HAP-1 (cell line): ENCODE results near the gene ZNF652.
"Not testable (repeated sequence)": the region's sequence is repeated elsewhere in the genome, so short reads cannot be mapped to it uniquely, and the experiment has no call there.

Experiments used
- DNase-seq, 2 experiments: peaks; one replicate each; pipeline ENCODE4 v3.0.0-alpha.2; 2016 to 2020; ENCODE audit warnings: low spot score in 2 of 2
- H3K27me3 ChIP-seq: fragments of 250-450 bp; sonication (Bioruptor Pico); 2 replicates; pipeline ENCODE4 v1.5.1; 2020; ENCODE audit warnings: low read depth, mild to moderate bottlenecking, moderate library complexity
- H3K36me3 ChIP-seq: fragments of 250-450 bp; sonication (Bioruptor Pico); replicated peaks from 2 replicates; pipeline ENCODE4 v1.5.1; 2020; ENCODE audit warnings: mild to moderate bottlenecking
- H3K4me1 ChIP-seq: fragments of 250-450 bp; sonication (Bioruptor Pico); 2 replicates; pipeline ENCODE4 v1.5.1; 2020; ENCODE audit warnings: mild to moderate bottlenecking
- H3K4me3 ChIP-seq: fragments of 250-450 bp; sonication (Bioruptor Pico); 2 replicates; pipeline ENCODE4 v1.5.1; 2020; ENCODE audit warnings: mild to moderate bottlenecking, moderate library complexity
- H3K9me3 ChIP-seq: fragments of 250-450 bp; sonication (Bioruptor Pico); 2 replicates; pipeline ENCODE4 v1.5.1; 2020; ENCODE audit warnings: mild to moderate bottlenecking, moderate library complexity
- in situ Hi-C: fragments of 300-500 bp; cut with MboI; formaldehyde crosslinking; loops from 3 replicates; pipeline ENCODE4 v1.14.3; 2020; ENCODE audit warnings: low sequenced_read_pairs, inconsistent platforms, mixed read lengths

ZNF652 gene

DNA sequence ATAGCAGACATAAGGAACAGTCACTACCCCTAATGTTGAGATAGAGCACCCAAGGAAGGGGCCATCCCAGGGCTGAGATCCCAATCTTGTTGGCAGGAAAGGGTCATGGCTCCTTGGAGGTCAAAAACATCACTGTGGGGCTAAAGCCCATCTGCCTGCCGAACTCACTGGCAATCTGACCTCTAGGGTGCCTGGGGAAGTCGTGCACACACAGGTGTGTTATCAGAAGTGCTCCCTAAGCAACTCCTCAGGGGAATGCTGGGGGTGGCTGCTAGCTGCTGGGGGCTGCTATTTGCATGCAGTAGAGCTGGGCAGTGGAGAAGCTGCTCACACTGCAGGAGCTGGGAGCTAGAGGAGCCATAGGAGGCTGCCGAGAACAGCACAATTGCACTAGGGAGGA is 84.0 kb downstream of the ZNF652 start:
- H3K4me1 ChIP-seq: no peaks in the 10 kb centered on the region
- no peak for DNase-seq
- in situ Hi-C loops: no loop called here
- no peak overlapping the region for H3K4me3 ChIP-seq
- no peaks in the 10 kb centered on the region for H3K27me3 ChIP-seq
- no peaks in the 10 kb centered on the region for H3K9me3 ChIP-seq
- no peaks in the 10 kb centered on the region for H3K36me3 ChIP-seq

DNA sequence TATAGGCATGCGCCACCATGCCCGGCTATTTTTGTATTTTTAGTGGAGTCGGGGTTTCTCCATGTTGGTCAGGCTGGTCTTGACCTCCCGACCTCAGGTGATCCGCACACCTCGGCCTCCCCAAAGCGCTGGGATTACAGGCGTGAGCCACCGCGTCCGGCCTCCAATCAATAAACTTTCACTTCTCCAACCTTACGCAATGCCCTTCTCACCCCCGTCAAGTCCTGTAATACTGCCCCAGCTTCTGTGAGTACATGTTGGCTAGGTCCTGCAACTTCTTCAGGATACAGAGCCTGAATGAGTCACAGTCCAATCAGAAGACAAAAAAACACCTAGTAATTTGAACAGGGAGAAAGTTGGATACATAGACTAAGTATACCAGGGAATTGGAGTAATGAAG is 84.4 kb downstream of the ZNF652 start:
- no peak for DNase-seq
- Histone ChIP-seq H3K36me3 (no peaks in the 10 kb centered on the region), H3K4me1 (no peaks in the 10 kb centered on the region), H3K9me3 (no peaks in the 10 kb centered on the region), H3K27me3 (no peaks in the 10 kb centered on the region), H3K4me3 (no peak overlapping the region)
- in situ Hi-C loops: no loop called here

DNA sequence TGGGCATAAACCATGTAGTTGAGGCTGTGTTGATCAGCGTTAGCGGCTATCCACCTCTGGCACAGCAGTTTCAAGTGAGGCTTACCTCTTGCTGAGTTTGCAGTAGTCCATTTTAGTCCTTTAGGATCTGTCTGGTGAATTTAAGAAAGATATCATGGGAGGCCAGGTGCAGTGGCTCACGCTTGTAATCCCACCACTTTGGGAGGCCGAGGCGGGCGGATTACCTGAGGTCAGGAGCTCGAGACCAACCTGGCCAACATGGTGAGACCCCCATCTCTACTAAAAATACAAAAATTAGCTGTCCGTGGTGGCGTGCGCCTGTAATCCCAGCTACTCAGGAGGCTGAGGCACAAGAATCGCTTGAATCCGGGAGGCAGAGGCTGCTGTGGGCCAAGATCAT is 86.1 kb downstream of the ZNF652 start:
- DNase-seq, H3K27me3 ChIP-seq, H3K36me3 ChIP-seq, H3K4me1 ChIP-seq, H3K9me3 ChIP-seq, H3K4me3 ChIP-seq, in situ Hi-C loops: not testable (repeated sequence)

DNA sequence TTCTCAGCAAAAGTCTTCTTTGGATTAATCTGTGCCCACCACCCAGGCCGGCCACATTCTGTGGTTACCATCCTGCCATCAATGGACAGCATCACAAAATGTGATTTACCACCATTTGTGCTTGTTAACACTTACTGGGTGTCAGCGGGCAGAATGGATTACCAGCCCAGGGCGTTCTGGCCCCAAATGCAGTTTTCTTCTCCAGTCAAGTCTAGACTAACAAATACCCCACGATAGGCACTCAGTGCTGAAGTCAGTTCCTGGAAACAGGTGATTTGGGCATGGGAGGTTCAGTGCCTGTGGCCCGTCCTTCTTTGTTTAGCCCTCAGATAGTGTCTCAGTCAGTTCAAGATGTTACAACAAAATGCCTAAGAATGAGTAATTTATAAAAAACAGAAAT is 92.7 kb downstream of the ZNF652 start:
- DNase-seq: no peak
- Histone ChIP-seq H3K4me3 (no peak overlapping the region), H3K27me3 (no peaks in the 10 kb centered on the region), H3K36me3 (no peaks in the 10 kb centered on the region), H3K4me1 (no peaks in the 10 kb centered on the region), H3K9me3 (no peaks in the 10 kb centered on the region)
- in situ Hi-C loops: no loop called here

DNA sequence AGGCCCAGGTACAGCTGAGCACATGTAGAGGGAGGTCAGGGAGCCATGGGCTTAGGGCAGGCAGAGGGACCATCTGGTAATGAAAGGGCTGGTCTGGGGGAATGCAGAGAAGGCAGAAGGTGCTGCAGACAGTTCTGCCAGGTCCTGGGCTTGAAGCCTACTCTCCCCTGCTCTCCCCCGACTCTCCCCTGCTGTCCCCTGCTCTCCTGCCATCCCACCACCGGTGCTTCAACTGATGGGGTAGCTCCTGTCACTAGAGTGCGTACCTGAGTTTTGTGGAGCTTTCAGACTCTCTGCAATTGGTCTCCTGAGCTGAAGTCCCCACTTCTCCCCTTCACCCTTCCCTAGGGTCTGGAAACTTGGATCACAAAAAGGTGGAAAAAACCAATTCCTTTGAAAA is 94.1 kb downstream of the ZNF652 start:
- no peak overlapping the region for H3K4me3 ChIP-seq
- no peaks in the 10 kb centered on the region for H3K9me3 ChIP-seq
- no peaks in the 10 kb centered on the region for H3K36me3 ChIP-seq
- H3K4me1 ChIP-seq: no peaks in the 10 kb centered on the region
- DNase-seq: no peak
- in situ Hi-C loops: no loop called here
- no peaks in the 10 kb centered on the region for H3K27me3 ChIP-seq

DNA sequence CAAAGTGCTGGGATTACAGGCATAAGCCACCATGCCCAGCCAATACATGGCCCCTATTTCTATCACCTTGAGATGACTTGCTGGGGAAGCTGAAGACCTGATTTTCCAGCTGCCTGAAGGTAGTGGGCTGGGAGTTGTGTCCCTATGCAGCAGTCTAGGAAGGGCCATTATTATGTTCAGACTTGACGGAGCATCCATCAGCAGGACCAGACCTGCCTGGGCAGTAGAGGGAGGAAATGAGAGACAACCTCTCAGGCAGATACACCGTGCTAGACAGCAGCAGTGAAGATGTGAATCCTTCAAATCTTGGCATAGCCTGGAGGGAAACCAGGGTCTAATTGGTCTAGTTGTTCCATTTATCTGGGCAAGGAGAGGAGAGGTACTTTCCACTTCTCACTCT is 95.8 kb downstream of the ZNF652 start:
- Histone ChIP-seq H3K27me3 (no peaks in the 10 kb centered on the region), H3K36me3 (no peaks in the 10 kb centered on the region), H3K9me3 (no peaks in the 10 kb centered on the region), H3K4me3 (no peak overlapping the region), H3K4me1 (no peaks in the 10 kb centered on the region)
- DNase-seq: no peak
- in situ Hi-C loops: no loop called here

DNA sequence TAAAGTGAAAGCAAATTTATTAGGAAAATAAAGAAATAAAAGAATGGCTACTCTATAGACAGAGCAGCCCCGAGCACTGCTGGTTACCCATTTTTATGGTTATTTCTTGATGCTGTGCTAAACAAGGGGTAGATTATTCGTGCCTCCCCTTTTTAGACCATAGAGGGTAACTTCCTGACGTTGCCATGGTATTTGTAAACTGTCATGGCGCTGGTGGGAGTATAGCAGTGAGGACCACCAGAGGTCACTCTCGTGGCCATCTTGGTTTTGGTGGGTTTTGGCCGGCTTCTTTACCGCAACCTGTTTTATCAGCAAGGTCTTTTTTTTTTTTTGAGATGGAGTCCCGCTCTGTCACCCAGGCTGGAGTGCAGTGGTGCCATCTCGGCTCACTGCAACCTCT is 100.5 kb downstream of the ZNF652 start:
- H3K4me3 ChIP-seq, DNase-seq, in situ Hi-C loops, H3K27me3 ChIP-seq, H3K4me1 ChIP-seq, H3K9me3 ChIP-seq, H3K36me3 ChIP-seq: not testable (repeated sequence)

DNA sequence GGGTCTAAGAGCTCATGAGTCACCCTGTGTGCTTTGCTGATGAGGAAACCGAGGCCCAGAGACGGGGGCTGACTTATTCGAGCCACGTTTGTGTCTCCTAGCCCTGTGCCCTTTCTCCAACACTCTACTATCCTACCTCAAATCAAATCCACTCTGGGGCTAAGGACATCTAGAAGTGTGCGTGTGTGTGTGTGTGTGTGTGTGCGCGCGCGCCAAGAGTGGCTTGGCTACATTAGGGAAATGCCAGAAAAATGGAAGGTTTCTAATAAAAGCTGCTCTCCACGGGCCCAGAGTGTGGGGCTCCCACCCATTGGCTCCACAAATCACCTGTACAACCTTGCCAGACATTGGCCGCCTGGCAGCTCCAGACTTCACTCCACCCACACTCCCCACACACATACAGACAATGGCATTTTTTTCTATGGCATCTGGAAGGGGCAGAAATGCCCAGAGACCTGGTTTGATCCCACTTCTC is 101.2 kb downstream of the ZNF652 start:
- peak overlapping the region; percentile 26 for H3K4me3 ChIP-seq
- H3K27me3 ChIP-seq: no peaks in the 10 kb centered on the region
- no peaks in the 10 kb centered on the region for H3K36me3 ChIP-seq
- DNase-seq: peak in 1 of 2 experiments; percentile 25
- H3K9me3 ChIP-seq: no peaks in the 10 kb centered on the region
- peaks cover 8% of the 10 kb centered on the region; the same call in 1 of the 2 replicates for H3K4me1 ChIP-seq
- in situ Hi-C loops: no loop called here

DNA sequence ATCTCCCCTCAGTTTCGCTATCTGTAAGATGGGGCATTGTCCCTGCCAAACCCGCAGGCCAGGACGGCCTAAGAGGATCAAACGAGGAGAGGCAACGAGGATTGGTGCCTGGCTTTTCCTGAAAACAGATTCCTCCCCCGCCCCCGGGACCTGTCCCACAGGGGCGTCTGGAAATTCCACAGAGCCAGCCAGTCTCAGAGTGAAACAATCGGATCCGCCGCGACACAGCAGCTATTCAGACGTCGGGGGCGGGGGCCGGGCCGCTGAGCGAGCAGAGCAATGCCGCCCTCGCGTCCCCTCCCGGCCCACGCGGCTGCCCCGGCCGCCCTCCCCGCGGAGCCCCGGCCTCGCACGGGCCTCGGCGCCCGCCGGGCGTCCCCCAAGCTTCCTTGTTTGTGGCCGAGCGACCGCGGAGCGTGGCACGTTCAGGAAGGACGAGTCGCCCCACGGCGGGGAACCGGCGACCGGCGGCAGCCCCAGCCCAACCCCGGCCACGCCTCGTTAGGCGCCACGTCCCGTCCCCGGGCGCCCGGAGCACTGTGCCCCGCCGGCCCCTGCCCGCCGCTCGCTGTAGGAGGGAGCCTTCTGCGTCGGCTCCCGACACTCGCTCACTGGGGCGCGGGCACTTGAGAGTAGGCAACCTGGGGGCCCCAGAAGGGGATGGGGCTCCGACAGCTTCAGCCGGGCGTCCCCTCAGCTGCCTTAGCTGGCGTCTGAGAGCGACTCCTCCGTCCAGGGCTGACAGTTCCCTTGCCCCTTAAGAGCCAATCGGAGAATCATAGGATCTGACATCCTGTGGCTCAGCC is 101.8 kb downstream of the ZNF652 start:
- H3K27me3 ChIP-seq: no peaks in the 10 kb centered on the region
- H3K4me1 ChIP-seq: peaks cover 8% of the 10 kb centered on the region; the same call in 1 of the 2 replicates
- peak overlapping the region; percentile 26 for H3K4me3 ChIP-seq
- no peaks in the 10 kb centered on the region for H3K9me3 ChIP-seq
- no peaks in the 10 kb centered on the region for H3K36me3 ChIP-seq
- DNase-seq: peak; percentile 28 to 79
- in situ Hi-C loops: no loop called here

DNA sequence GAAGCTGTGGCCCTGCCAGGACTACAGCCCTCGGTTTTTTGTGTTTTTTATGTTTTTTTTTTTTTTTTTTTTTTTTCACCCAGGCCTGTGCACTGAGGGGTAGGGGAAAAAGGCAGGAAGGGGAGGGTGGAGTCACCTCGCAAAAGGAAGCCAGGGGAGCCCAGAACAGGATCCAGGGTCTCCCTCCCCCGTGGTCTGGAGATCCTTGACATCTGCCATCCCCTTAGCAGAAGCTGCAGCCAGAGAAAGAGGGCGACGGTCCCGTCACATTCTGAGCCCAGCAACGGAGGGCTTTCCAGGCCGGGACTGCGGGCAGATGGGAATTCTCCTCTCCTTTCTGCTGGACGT is 102.4 kb downstream of the ZNF652 start:
- H3K36me3 ChIP-seq: no peaks in the 10 kb centered on the region
- in situ Hi-C loops: no loop called here
- H3K27me3 ChIP-seq: no peaks in the 10 kb centered on the region
- H3K9me3 ChIP-seq: no peaks in the 10 kb centered on the region
- DNase-seq: no peak
- H3K4me3 ChIP-seq: peak overlapping the region; percentile 26
- H3K4me1 ChIP-seq: peaks cover 8% of the 10 kb centered on the region; the same call in 1 of the 2 replicates

DNA sequence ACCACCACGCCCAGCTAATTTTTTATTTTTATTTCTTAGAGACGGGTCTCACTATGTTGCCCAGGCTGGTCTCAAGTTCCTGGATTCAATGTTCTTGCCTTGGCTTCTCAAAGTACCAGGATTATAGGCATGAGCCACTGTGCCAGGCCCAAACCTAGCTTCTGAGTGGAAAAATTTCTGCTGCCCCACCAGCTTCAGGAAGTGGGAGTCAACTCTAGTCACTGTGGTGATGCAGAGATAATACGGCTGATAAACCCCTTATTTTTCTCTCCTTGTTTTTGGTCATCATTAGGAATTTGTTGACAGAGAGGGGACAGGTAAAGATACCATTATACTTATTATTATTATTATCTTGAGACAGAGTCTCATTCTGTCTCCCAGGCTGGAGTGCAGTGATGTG is 103.7 kb downstream of the ZNF652 start:
- in situ Hi-C loops: no loop called here
- Histone ChIP-seq H3K36me3 (no peaks in the 10 kb centered on the region), H3K9me3 (no peaks in the 10 kb centered on the region), H3K27me3 (no peaks in the 10 kb centered on the region), H3K4me3 (no peak overlapping the region), H3K4me1 (peaks cover 8% of the 10 kb centered on the region; the same call in 1 of the 2 replicates)
- DNase-seq: no peak

DNA sequence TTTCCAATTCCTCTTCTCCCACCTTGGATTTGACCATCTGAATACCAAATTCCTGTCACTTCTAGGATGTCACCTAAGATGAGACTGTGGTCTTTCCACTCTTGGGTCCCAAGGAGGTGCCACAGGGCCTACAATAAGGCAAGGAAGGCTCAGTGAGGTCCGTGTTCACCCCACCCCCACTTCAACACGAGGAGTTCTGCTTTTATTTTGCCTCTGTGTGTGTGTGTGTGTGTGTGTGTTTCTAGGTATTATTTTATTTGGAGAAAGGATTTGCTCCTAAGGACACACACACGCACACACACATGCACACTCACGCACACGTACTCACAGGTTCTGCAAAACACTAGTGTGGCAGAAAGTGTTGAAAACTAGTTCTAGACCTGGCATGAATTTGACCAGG is 106.9 kb downstream of the ZNF652 start:
- no peak overlapping the region for H3K4me3 ChIP-seq
- no peaks in the 10 kb centered on the region for H3K27me3 ChIP-seq
- H3K4me1 ChIP-seq: peaks cover 3% of the 10 kb centered on the region; the same call in 1 of the 2 replicates
- no peaks in the 10 kb centered on the region for H3K36me3 ChIP-seq
- no peaks in the 10 kb centered on the region for H3K9me3 ChIP-seq
- in situ Hi-C loops: no loop called here
- DNase-seq: no peak

DNA sequence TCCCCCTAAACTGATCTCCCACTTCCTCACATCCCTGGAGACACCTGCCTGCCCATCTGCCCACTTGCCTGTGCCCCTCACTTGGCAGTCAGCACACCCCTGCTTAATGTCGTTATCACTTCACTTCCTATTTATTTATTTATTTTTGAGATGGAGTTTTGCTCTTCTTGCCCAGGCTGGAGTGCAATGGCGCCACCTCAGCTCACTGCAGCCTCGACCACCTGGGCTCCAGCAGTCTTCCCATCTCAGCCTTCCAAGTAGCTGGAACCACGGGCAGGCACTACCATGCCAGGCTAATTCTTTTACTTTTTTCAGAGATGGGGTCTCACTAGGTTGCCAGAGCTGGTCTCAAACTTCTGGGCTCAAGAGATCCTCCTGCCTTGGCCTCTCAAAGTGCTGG is 108.0 kb downstream of the ZNF652 start:
- in situ Hi-C loops: no loop called here
- DNase-seq: no peak
- no peaks in the 10 kb centered on the region for H3K36me3 ChIP-seq
- H3K27me3 ChIP-seq: no peaks in the 10 kb centered on the region
- H3K4me1 ChIP-seq: no peaks in the 10 kb centered on the region
- H3K9me3 ChIP-seq: no peaks in the 10 kb centered on the region
- H3K4me3 ChIP-seq: no peak overlapping the region

DNA sequence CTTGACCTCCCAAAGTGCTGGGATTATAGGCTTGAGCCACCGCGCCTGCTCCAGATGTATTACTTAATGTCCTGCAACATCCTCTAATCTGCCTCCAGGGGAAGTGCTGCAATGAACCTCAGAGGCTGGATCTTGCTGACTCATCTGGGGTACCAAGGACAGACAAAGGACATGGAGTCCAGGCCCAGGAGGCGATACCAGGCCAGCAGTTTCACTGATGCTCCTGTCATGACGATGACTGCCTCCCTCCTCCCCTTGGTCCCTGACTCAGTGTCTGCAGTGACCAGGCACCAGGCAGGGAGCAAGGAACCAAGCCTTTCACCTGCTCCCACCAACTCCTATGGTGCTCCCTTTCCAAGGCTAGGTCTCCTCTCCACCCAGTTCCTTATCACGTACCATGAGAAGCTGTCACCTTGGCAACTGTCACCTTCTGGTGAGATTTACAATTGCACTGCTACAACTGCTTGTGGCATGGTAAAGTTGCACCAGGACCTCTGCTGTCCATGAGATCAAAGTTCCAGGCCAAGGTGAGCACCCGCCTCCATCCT is 109.8 kb downstream of the ZNF652 start:
- no peak for DNase-seq
- no peaks in the 10 kb centered on the region for H3K27me3 ChIP-seq
- in situ Hi-C loops: no loop called here
- no peaks in the 10 kb centered on the region for H3K9me3 ChIP-seq
- H3K36me3 ChIP-seq: no peaks in the 10 kb centered on the region
- H3K4me3 ChIP-seq: no peak overlapping the region
- no peaks in the 10 kb centered on the region for H3K4me1 ChIP-seq
